SU-DHL-6 (cell line): ENCODE measurements around the gene B4GALNT3.

ENCODE experiments used
- H2AFZ ChIP-seq: fragments of 200-600 bp; sonication (generic); 2 replicates; pipeline ENCODE4 v1.6.1; 2014; ENCODE audit warnings: low read depth, mild to moderate bottlenecking, moderate library complexity, mixed read lengths, antibody characterized with exemption, low read length; ENCODE audit not compliant: severe bottlenecking
- H3F3A ChIP-seq: fragments of 200-600 bp; shearing (Covaris generic); 2 replicates; pipeline ENCODE4 v1.6.0; 2016; ENCODE audit warnings: antibody characterized with exemption, mild to moderate bottlenecking; ENCODE audit not compliant: insufficient read depth
- H3K27ac ChIP-seq: fragments of 200-600 bp; sonication (generic); 2 replicates; pipeline ENCODE4 v1.5.1; 2016; ENCODE audit warnings: low read depth, mild to moderate bottlenecking, low read length, moderate library complexity, mixed read lengths
- H3K27me3 ChIP-seq: fragments of 200-600 bp; sonication (generic), shearing (Covaris generic); 2 replicates; pipeline ENCODE4 v1.6.0; 2014; ENCODE audit warnings: mild to moderate bottlenecking, low read length
- H3K36me3 ChIP-seq: fragments of 200-600 bp; sonication (generic); 2 replicates; pipeline ENCODE4 v1.6.1; 2014; ENCODE audit warnings: mild to moderate bottlenecking, low read length, mixed read lengths
- H3K4me2 ChIP-seq: fragments of 300-600, 200-600 bp; shearing (Covaris generic), sonication (generic); 2 replicates; pipeline ENCODE4 v1.6.0; 2014; ENCODE audit warnings: low read length, low read depth, mild to moderate bottlenecking; ENCODE audit not compliant: poor library complexity, severe bottlenecking
- H3K4me3 ChIP-seq: fragments of 200-600 bp; sonication (generic); 2 replicates; pipeline ENCODE4 v1.5.1; 2014; ENCODE audit warnings: antibody characterized with exemption, low read length, mild to moderate bottlenecking, mixed read lengths; ENCODE audit not compliant: insufficient read depth, poor library complexity, severe bottlenecking
- H3K79me2 ChIP-seq: fragments of 200-600 bp; sonication (generic); 2 replicates; pipeline ENCODE4 v1.6.1; 2014; ENCODE audit warnings: mild to moderate bottlenecking, low read length, moderate library complexity; ENCODE audit not compliant: insufficient read depth
- H3K9ac ChIP-seq: fragments of 200-600 bp; sonication (generic); 2 replicates; pipeline ENCODE4 v1.7.0; 2014; ENCODE audit warnings: mild to moderate bottlenecking, low read length
- H3K9me2 ChIP-seq: fragments of 200-600 bp; sonication (generic); replicated peaks from 2 replicates; pipeline ENCODE4 v1.6.1; 2014; ENCODE audit warnings: low read length; ENCODE audit not compliant: insufficient read depth
- H3K9me3 ChIP-seq: fragments of 200-600 bp; sonication (generic); 2 replicates; pipeline ENCODE4 v1.6.1; 2014; ENCODE audit warnings: low read length, mixed read lengths; ENCODE audit not compliant: insufficient read depth
- H4K20me1 ChIP-seq: fragments of 200-600 bp; sonication (generic); 2 replicates; pipeline ENCODE4 v1.6.1; 2014; ENCODE audit warnings: low read depth, mild to moderate bottlenecking, antibody characterized with exemption, low read length, moderate library complexity, mixed read lengths
- CTCF ChIP-seq: fragments of 200-600 bp; sonication (generic); IDR thresholded peaks from one replicate; pipeline ENCODE4 v1.5.1; 2017; ENCODE audit warnings: antibody characterized with exemption, mild to moderate bottlenecking, low read length, moderate library complexity; ENCODE audit not compliant: insufficient read depth, poor library complexity, severe bottlenecking
- EZH2phosphoT487 ChIP-seq: fragments of 200-600 bp; sonication (generic), shearing (Covaris generic); conservative IDR thresholded peaks from 2 replicates; pipeline ENCODE4 v1.6.1; 2018; ENCODE audit warnings: mild to moderate bottlenecking, antibody characterized with exemption, low read length, moderate library complexity, mixed read lengths

B4GALNT3 gene

GRCh38 chr12:479161-479560 is 19.4 kb downstream of the B4GALNT3 start:
- Histone ChIP-seq H3K79me2 (no peaks in the 10 kb centered on the region), H4K20me1 (no peaks in the 10 kb centered on the region), H3K27ac (no peak overlapping the region), H3K4me2 (no peak overlapping the region), H3K36me3 (no peaks in the 10 kb centered on the region), H3K9ac (no peak overlapping the region), H2AFZ (no peak overlapping the region), H3K9me2 (no peaks in the 10 kb centered on the region), H3F3A (no peaks in the 10 kb centered on the region), H3K4me3 (no peak overlapping the region), H3K27me3 (no peaks in the 10 kb centered on the region), H3K9me3 (no peaks in the 10 kb centered on the region)
- no peak for TF ChIP-seq CTCF
- TF ChIP-seq EZH2phosphoT487, result no peak

GRCh38 chr12:480831-481816 is 21.4 kb downstream of the B4GALNT3 start:
- no peak for TF ChIP-seq CTCF
- no peak for TF ChIP-seq EZH2phosphoT487
- H4K20me1 ChIP-seq, result no peaks in the 10 kb centered on the region
- no peak overlapping the region for H3K9ac ChIP-seq
- H3K4me2 ChIP-seq, result no peak overlapping the region
- no peaks in the 10 kb centered on the region for H3F3A ChIP-seq
- no peaks in the 10 kb centered on the region for H3K36me3 ChIP-seq
- no peaks in the 10 kb centered on the region for H3K27me3 ChIP-seq
- H3K27ac ChIP-seq, result no peak overlapping the region
- no peak overlapping the region for H3K4me3 ChIP-seq
- H2AFZ ChIP-seq, result no peak overlapping the region
- H3K9me3 ChIP-seq, result no peaks in the 10 kb centered on the region
- no peaks in the 10 kb centered on the region for H3K9me2 ChIP-seq
- H3K79me2 ChIP-seq, result no peaks in the 10 kb centered on the region

- no peaks in the 10 kb centered on the region for H3F3A ChIP-seq
- TF ChIP-seq CTCF (no peak), EZH2phosphoT487 (no peak)
- H2AFZ ChIP-seq, result no peak overlapping the region
- no peaks in the 10 kb centered on the region for H3K27me3 ChIP-seq
- no peak overlapping the region for H3K4me2 ChIP-seq
- H3K9me3 ChIP-seq, result no peaks in the 10 kb centered on the region
- H3K36me3 ChIP-seq, result no peaks in the 10 kb centered on the region
- H3K79me2 ChIP-seq, result no peaks in the 10 kb centered on the region
- H4K20me1 ChIP-seq, result no peaks in the 10 kb centered on the region
- H3K27ac ChIP-seq, result no peak overlapping the region
- no peak overlapping the region for H3K9ac ChIP-seq
- no peak overlapping the region for H3K4me3 ChIP-seq
- no peaks in the 10 kb centered on the region for H3K9me2 ChIP-seq
Observed at GRCh38 chr12:482061-482460, 22.3 kb downstream of the B4GALNT3 start.
